ENCODE results near the gene PPP2R1A. TPM values are rescaled to one million over a fixed set of nuclear protein-coding genes. Genes with fewer than 3 reads are reported as not detected.
"Not testable (repeated sequence)": the region's sequence is repeated elsewhere in the genome, so short reads cannot be mapped to it uniquely, and the experiment has no call there.

The PPP2R1A gene
- polyA plus RNA-seq, 1 experiment = 269 TPM

DNA sequence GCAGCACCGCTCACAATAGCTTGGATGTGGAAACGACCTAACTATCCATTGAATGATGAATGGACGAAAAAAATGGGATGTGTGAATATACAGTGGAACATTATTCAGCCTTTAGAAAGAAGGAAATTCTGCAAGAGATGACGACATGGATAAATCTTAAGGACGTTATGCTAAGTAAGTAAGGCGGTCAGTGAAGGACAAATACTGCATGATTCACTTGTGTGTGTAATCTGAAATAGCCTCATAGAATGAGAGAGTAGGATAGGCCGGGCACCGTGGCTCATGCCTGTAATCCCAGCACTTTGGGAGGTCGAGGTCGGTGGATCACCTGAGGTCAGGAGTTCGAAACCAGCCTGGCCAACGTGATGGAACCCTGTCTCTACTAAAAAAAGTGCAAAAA, 54.2 kb downstream of the PPP2R1A start:
- no peak overlapping the region for H3K4me3 ChIP-seq (ENCODE audit: low read depth, low read length)
- DNase-seq (ENCODE audit: low read depth) = no peak
- CTCF ChIA-PET = no interaction called here
- TF ChIP-seq CTCF (IDR thresholded peaks at IDR 0.05; ENCODE audit: insufficient read depth, low read depth, low read length) = no peak
- POLR2A ChIA-PET = no interaction called here
- H3K27me3 ChIP-seq (ENCODE audit: control insufficient read depth, insufficient read depth, low read length) = no peaks in the 10 kb centered on the region
- no peaks in the 10 kb centered on the region for H3K36me3 ChIP-seq (ENCODE audit: control insufficient read depth, insufficient read depth, low read length)

- TF ChIP-seq CTCF (IDR thresholded peaks at IDR 0.05; ENCODE audit: insufficient read depth, low read depth, low read length) = peak; percentile 51
- H3K36me3 ChIP-seq (ENCODE audit: control insufficient read depth, insufficient read depth, low read length) = no peaks in the 10 kb centered on the region
- no peaks in the 10 kb centered on the region for H3K27me3 ChIP-seq (ENCODE audit: control insufficient read depth, insufficient read depth, low read length)
- ChIA-PET CTCF (interaction anchor here (0.6 to 1.4 kb wide), 7 partner anchors 11 to 501 kb away, joined by 3 to 8 read pairs (median 4); no protein-coding TSS in a partner anchor), POLR2A (no interaction called here)
- H3K4me3 ChIP-seq (ENCODE audit: low read depth, low read length) = no peak overlapping the region
- no peak for DNase-seq (ENCODE audit: low read depth)
Measured at GRCh38 chr19:52248241-52248640, 58.4 kb downstream of the PPP2R1A start.

- no peaks in the 10 kb centered on the region for H3K36me3 ChIP-seq (ENCODE audit: control insufficient read depth, insufficient read depth, low read length)
Measured at GRCh38 chr19:52258426-52258825, 68.6 kb downstream of the PPP2R1A start.

DNA sequence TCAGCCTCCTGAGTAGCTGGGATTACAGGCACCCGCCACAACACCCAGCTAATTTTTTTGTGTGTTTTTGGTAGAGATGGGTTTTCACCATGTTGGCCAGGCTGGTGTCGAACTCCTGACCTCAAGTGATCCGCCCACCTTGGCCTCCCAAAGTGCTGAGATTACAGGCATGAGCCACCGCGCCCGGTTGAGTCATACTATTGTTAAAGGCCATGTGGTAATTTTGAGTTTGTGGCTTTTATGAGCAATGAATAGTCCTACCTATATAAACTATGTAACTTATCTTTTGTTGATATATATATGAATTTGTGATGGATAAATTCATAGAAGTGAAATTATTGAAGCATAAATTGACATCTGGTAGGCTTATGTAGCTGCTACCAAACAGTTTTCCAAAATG, 75.7 kb downstream of the PPP2R1A start:
- H3K27me3 ChIP-seq (ENCODE audit: control insufficient read depth, insufficient read depth, low read length); DNase-seq (ENCODE audit: low read depth); H3K4me3 ChIP-seq (ENCODE audit: low read depth, low read length); CTCF ChIA-PET; H3K36me3 ChIP-seq (ENCODE audit: control insufficient read depth, insufficient read depth, low read length); POLR2A ChIA-PET: not testable (repeated sequence)

More at GRCh38 chr19:52258426-52258825, 68.6 kb downstream of the PPP2R1A start:
- Histone ChIP-seq H3K4me3 (ENCODE audit: low read depth, low read length) (no peak overlapping the region), H3K27me3 (ENCODE audit: control insufficient read depth, insufficient read depth, low read length) (no peaks in the 10 kb centered on the region)
- no peak for DNase-seq (ENCODE audit: low read depth)
- POLR2A ChIA-PET = no interaction called here
- CTCF ChIA-PET = no interaction called here
- TF ChIP-seq CTCF (IDR thresholded peaks at IDR 0.05; ENCODE audit: insufficient read depth, low read depth, low read length) = no peak

DNA sequence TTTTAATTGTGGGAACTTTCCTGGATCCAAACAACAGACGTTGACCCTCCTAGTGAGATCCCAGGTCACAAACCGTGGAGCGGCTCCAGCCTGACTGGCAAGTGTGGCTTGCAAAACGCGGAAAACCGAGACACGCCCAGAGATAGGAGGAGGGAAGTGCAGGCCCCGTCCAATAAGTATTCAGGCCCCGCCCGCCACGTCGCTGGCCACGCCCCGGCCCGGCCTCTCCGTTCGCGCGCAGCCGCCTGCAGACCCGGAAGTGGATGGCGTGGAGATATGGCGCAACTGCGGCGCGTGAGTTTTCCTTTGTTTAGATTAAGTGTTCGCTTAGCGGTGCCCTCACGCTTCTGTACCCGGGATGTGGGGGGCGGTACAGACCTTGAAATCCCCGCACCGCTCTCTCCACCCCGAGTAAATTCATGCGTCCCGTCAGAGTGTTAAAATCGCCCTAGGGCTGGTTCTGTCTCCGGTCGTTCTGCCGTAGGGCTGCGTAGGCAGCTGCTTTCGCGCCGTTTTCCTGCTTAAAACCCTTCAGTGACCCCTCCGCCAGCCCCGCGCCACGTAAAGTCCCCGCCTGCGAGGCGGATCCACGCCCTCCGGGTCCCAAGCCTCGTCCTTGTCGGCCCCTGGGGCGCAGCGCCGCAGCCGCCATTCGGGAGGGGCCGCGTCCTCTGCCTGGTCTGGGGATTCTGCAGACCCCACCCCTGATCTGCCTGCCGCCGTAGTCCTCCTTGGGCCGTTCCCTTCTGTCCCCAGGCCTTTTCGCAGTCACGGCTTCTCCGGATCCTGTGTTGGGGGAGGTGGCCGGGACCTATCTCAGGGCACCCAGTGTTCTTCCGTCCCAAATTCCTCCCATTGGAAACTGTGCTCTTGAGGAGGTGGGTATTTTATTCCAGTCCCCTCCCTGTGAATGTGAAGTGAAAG, 79.7 kb downstream of the PPP2R1A start, which contains the start of gene ZNF766:
Gene ZNF766 (plus strand): TSS at position 250 of the 924 bp plus-strand sequence. CDS start 27 bp downstream, at position 277.
- POLR2A ChIA-PET = no interaction called here
- H3K36me3 ChIP-seq (ENCODE audit: control insufficient read depth, insufficient read depth, low read length) = peaks cover 6% of the 10 kb centered on the region
- CTCF ChIA-PET = no interaction called here
- DNase-seq (ENCODE audit: low read depth) = peak; percentile 67
- peak within 1 kb of the TSS; percentile 99 for H3K4me3 ChIP-seq (ENCODE audit: low read depth, low read length)
- H3K27me3 ChIP-seq (ENCODE audit: control insufficient read depth, insufficient read depth, low read length) = no peaks in the 10 kb centered on the region
- no peak for TF ChIP-seq CTCF (IDR thresholded peaks at IDR 0.05; ENCODE audit: insufficient read depth, low read depth, low read length)

Data from BJ (cell line).